ENCODE results near the gene SCART1. TPM values are rescaled to one million over a fixed set of nuclear protein-coding genes. Genes with fewer than 3 reads are reported as not detected.

Gene SCART1
- total RNA-seq, 1 donor from 2014 or later: 2.6 TPM

- H3K27ac ChIP-seq: no peak overlapping the region
- H3K4me3 ChIP-seq: no peak overlapping the region
- no peaks in the 10 kb centered on the region for H3K9me3 ChIP-seq
- intact Hi-C loops (cut with DNase I): no loop called here
- no peaks in the 10 kb centered on the region for H3K36me3 ChIP-seq
- H3K4me1 ChIP-seq: no peaks in the 10 kb centered on the region
- DNase-seq (no peak), ATAC-seq (no peak)
- no peak for TF ChIP-seq CTCF (IDR thresholded peaks at IDR 0.05)
- no peaks in the 10 kb centered on the region for H3K27me3 ChIP-seq
Measured at GRCh38 chr10:133461841-133462240, 8.1 kb downstream of the SCART1 start.

DNA sequence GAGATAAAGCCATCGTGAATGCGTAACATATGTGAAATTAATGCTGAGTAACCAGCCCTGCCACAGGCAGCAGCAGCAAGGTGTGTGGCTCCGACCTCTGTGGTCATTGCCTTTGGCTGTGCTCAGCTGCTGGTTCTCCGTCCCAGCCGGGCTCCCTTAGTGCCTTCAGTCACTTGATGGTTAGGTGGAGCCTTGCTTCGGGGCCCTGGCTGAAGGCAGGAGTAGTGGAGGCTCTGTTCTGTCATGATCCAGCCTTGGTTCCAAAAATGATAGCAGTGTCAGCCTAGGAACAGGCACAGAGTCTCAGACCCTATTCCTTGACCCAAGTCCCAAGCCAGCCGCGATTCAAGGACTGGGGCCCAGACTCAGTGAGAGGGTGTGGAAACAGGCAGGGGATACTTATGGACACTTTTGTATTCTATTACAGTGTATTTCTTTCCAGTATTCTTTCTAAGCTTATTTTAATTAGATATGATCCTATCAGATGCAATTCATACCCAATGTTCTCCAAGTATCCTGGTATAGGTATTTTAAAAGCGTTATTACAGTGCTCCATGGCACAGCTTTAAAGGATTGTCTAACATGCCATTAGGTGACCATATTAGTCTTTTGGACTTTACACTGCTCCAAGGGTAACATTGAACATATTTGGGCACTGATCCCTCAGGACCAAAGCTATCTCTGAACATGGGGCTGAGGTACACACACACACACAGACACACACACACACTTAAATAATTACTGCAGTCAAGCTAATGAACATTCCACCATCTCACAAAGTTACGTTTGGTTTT, 9.0 kb downstream of the SCART1 start:
- no peak for DNase-seq

DNA sequence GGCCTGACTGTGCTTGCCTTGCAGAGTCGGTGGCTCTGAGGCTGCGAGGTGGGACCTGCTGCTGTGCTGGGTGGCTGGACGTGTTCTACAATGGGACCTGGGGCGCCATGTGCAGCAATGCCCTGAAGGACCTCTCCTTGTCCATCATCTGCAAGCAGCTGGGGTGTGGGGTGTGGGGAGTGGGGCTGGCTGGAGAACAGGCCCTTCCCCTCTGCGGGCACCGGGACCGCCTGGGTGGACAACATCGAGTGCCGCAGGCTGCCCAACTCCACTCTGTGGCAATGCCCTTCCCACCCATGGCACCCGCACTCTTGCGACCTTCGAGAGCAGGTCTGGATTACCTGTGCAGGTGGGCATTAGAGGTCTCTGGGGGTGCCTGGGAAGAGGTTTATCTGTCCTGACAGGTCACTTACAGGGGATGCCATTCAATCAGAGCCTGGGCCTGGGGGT, 10.9 kb downstream of the SCART1 start:
- no peak overlapping the region for H3K27ac ChIP-seq
- H3K4me3 ChIP-seq: no peak overlapping the region
- intact Hi-C loops (cut with DNase I): no loop called here
- no peak for DNase-seq
- H3K9me3 ChIP-seq: no peaks in the 10 kb centered on the region
- H3K27me3 ChIP-seq: no peaks in the 10 kb centered on the region
- H3K4me1 ChIP-seq: no peaks in the 10 kb centered on the region
- ATAC-seq: peak; percentile 5
- no peak for TF ChIP-seq CTCF (IDR thresholded peaks at IDR 0.05)
- no peaks in the 10 kb centered on the region for H3K36me3 ChIP-seq

More for the DNA sequence above, 9.0 kb downstream of the SCART1 start:
- no peaks in the 10 kb centered on the region for H3K36me3 ChIP-seq
- H3K27ac ChIP-seq: no peak overlapping the region
- no peaks in the 10 kb centered on the region for H3K27me3 ChIP-seq
- H3K4me3 ChIP-seq: no peak overlapping the region
- no peaks in the 10 kb centered on the region for H3K9me3 ChIP-seq
- intact Hi-C loops (cut with DNase I): no loop called here
- ATAC-seq: no peak
- H3K4me1 ChIP-seq: no peaks in the 10 kb centered on the region
- TF ChIP-seq CTCF (IDR thresholded peaks at IDR 0.05): no peak

DNA sequence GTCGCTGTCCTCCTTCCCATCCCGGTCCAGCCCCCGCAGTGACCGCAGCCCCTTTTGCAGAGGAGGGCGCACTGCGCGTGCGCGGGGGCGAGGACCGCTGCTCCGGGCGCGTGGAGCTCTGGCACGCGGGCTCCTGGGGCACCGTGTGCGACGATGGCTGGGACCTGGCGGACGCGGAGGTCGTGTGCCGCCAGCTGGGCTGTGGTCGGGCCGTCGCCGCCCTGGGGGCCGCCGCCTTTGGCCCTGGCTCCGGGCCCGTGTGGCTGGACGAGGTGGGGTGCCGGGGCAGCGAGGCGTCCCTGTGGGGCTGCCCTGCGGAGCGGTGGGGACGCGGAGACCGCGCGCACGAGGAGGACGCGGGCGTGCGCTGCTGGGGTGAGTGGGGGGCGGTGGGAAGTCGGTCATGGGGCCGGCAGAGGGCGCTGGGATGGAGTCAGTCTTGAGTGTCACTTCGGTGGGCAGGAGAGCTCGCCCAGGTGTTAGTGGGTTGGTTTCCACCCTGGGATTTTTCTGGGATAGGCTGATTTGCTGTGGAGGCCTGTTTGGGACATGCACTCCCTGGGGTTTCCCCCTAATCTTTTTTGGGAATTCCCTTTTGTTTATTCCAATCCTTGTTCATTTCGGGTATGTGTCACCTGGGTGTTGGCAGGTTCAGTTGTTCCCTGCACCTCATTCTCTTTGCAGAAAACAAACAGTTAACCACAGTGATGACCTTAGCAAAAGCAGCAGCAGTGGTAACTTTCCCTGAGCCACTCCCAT, 11.6 kb downstream of the SCART1 start:
- Histone ChIP-seq H3K36me3 (no peaks in the 10 kb centered on the region), H3K4me3 (no peak overlapping the region), H3K27ac (no peak overlapping the region), H3K4me1 (no peaks in the 10 kb centered on the region), H3K9me3 (no peaks in the 10 kb centered on the region), H3K27me3 (no peaks in the 10 kb centered on the region)
- ATAC-seq (peak; percentile 11), DNase-seq (no peak)
- TF ChIP-seq CTCF (IDR thresholded peaks at IDR 0.05): no peak
- intact Hi-C loops (cut with DNase I): no loop called here

GRCh38 chr10:133465950-133466474, 12.3 kb downstream of the SCART1 start:
- ATAC-seq (no peak), DNase-seq (no peak)
- H3K9me3 ChIP-seq: no peaks in the 10 kb centered on the region
- no peak overlapping the region for H3K27ac ChIP-seq
- no peaks in the 10 kb centered on the region for H3K27me3 ChIP-seq
- intact Hi-C loops (cut with DNase I): no loop called here
- no peaks in the 10 kb centered on the region for H3K36me3 ChIP-seq
- TF ChIP-seq CTCF (IDR thresholded peaks at IDR 0.05): no peak
- H3K4me3 ChIP-seq: no peak overlapping the region
- H3K4me1 ChIP-seq: no peaks in the 10 kb centered on the region

Measured in upper lobe of right lung (tissue), 1 donor.